GOT3 (cell line): Measurements from ENCODE around the gene DCHS1.

ENCODE experiments used
- DNase-seq: peaks from one replicate; lab custom pipeline; 2025; ENCODE audit warnings: mixed read lengths; lab: John Stamatoyannopoulos, UW

The DCHS1 gene

GRCh38 chr11:6610591-6610990 lies 45.0 kb downstream of the DCHS1 start:
- DNase-seq: no peak

- DNase-seq: no peak
Observed at GRCh38 chr11:6609502-6610015, 46.0 kb downstream of the DCHS1 start.

DNA sequence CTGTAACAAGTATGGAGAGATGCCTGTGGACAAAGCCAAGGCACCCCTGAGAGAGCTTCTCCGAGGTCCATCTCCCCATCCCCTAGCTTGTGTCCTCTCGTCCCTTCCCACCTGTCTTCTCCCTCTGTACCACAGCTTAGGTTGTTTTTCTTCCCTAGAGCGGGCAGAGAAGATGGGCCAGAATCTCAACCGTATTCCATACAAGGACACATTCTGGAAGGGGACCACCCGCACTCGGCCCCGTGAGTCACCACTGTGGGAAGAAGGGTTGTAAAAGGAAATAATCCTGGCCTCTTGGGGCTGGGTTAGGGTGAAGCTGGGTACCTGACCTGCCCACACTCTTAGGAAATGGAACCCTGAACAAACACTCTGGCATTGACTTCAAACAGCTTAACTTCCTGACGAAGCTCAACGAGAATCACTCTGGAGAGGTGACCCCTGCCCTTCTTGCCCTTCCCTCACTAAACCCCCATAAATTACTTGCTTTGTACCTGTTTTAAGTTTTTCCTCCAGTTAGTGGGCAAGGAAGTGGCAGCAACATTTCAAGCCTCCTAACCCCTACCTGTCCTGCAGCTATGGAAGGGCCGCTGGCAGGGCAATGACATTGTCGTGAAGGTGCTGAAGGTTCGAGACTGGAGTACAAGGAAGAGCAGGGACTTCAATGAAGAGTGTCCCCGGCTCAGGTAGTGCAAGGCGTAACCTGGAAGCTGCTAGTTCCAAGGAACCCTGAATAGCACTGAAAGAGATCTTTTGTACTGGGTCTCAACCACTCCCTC lies 46.7 kb downstream of the DCHS1 start:
- no peak for DNase-seq

DNA sequence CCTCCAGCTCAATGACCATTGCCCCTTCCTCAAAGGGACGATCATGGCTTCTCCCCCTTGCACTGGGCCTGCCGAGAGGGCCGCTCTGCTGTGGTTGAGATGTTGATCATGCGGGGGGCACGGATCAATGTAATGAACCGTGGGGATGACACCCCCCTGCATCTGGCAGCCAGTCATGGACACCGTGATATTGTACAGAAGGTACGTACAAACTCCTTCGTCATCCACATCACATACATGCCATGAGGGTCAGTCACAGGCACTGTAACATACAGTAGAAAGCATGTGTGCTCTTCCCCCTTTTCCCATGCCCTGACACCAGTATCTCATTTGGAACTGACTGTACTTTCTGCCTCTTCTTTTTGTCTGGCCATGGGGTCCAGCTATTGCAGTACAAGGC lies 47.6 kb downstream of the DCHS1 start:
- no peak for DNase-seq

DNA sequence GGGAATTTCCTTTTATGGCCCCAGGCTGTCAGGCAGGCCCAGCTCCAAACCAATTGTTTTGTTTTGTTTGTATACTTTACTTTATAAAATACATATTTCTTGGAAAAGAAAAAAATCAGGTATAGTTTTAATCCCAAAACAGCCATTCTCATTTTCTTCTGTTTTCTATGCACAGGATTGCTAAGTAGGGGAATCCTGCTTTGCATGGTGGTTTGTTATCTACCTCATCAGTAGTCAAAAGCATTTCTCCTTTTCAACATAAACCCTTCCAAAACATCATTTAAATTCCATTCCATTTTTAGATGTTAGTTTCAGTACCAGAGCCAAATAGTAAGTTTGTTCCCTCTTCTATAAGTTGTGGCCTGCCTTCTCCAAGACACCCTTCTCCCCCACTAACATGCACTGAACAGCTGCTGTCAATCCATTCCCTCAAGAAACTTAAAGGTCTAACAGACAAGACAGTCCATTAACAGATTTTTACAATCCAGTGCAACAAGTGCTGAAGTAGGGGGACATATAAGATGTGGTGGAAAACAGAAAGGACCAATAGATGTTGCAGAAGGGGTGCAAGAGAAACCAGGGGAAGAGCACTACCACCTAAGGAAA lies 48.3 kb downstream of the DCHS1 start:
- no peak for DNase-seq

- no peak for DNase-seq
Observed at GRCh38 chr11:6606471-6607189, 49.0 kb downstream of the DCHS1 start.

GRCh38 chr11:6604790-6605189 lies 50.8 kb downstream of the DCHS1 start:
- no peak for DNase-seq

DNA sequence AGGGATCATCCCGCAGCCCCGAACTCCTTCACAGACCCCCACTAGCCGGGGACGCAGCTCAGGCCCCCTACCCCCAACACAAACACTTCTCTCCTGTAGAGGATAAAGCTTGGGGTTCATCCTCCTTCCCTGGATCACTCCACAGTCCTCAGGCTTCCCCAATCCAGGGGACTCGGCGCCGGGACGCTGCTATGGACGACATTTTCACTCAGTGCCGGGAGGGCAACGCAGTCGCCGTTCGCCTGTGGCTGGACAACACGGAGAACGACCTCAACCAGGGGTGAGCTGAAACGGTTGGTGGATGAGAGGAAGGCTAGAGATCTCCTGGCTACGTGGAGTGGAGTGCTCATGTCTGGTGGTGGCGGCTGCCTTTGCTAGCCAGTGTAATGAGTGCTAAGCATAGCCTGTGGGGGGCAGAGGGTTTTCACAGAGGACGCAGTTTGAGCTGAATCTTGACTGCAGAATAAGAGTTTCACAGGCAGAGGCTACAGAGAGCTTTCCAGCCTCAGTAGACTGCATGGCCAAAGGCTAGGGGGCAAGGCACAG lies 51.5 kb downstream of the DCHS1 start:
- no peak for DNase-seq

DNA sequence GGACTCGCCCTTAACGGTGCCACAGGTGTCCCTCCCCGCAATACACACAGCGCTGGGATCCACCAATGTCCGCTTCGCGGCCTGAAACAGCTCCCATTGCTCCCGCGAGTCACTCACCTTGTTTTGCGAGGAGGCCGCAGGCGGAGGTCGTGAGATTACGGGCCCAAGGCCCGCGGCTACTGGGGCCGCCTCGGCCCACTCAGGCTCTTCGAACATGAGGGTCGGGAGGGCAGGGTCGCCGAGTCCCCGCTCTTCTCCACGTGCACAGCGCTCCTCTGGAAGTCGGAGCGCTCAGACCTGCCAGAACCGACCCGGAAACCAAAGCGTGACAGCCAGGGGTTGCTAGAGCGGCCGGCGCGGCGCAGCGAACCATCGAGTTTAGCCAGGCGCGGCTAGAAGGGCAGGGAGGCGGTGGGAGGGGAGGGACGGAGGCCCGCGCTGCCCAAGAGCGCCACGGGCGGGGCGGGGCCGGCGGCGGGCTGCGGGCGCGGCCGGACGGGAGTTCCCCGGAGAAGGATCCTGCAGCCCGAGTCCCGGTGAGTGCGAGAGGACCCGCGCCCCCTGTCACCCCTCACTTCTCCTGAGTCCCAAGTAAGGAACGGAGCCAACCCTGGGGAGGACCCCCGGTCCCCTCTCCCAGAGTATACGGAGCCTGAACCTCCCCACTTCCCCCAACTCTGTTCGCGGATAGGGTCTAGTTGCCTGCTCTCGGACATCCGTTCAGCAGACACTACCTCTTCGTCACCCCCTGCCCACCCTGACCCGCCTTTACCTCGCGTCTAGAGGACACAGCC lies 52.1 kb downstream of the DCHS1 start, which contains the start of the genes ILK and RRP8:
ILK (plus strand) TSS at position 488 of the 794 bp plus-strand sequence. CDS start 498 bp downstream, outside the sequence.
RRP8 (minus strand) TSS at position 330 of the 794 bp plus-strand sequence; CDS start at position 216, 114 bp downstream.
- peak; percentile 24 for DNase-seq

GRCh38 chr11:6602096-6602940 lies 53.3 kb downstream of the DCHS1 start:
- DNase-seq: no peak

GRCh38 chr11:6601041-6601461 lies 54.6 kb downstream of the DCHS1 start:
- no peak for DNase-seq

DNA sequence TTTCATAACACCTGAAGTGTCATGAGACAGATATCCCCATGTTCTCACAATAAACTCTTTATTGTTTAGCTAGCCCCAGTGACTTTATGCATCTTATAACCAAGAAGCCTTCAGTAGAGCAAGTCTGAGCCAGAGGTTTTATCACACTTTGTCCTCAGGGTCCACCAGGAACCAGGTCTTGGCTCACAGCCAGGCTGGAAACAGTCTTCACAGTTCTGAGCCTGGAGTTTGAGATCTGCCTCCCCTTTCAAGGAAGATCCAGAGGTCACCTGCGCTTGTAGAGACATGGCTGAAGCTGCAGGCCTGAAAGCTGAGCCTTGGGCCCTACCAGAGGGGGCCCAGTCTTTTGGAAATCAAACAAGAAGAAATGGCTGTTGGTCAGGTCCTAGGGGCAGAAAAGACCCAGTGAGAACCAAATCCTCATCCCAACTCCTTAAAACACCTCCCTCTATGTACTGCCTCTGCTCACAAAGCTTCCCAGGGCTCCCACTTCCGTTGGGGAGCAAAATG lies 55.7 kb downstream of the DCHS1 start:
- DNase-seq: no peak

- DNase-seq: no peak
Observed at GRCh38 chr11:6599449-6599848, 56.2 kb downstream of the DCHS1 start.

DNA sequence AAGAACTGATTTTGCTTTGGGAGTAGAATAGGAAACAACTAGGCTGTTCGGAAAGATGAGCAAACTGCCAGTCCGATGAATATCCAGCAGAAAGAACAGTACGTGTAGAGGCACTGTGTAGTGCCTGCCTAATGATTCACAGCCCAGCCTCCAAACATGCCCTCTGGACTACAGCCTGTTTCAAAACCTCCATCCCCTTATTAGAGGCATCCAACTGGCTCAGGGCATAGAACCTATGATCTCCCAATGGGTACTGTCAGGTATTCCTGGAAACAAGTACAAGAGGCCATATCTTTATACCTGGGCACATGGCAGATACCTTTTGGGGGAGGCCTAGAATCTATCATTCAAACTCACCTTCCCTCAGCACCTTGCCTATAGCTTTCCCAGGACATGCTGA lies 57.1 kb downstream of the DCHS1 start:
- DNase-seq: no peak

- DNase-seq: no peak
Observed at GRCh38 chr11:6596239-6596877, 59.3 kb downstream of the DCHS1 start.

- no peak for DNase-seq
Observed at GRCh38 chr11:6594142-6594768, 61.4 kb downstream of the DCHS1 start.

GRCh38 chr11:6588018-6588417 lies 67.6 kb downstream of the DCHS1 start:
- no peak for DNase-seq

- DNase-seq: no peak
Observed at GRCh38 chr11:6587360-6587953, 68.2 kb downstream of the DCHS1 start.
